Astrocyte of the cerebellum (primary cell): ENCODE results near the gene C2orf81.

Experiments used
- DNase-seq: peaks from one replicate; pipeline ENCODE4 v3.0.0-alpha.2; 2011; ENCODE audit warnings: low read depth
- H3K4me3 ChIP-seq: 2 replicates; pipeline ENCODE4 v1.5.1; 2011; ENCODE audit warnings: mild to moderate bottlenecking, low read depth, low read length, moderate library complexity
- in situ Hi-C: cut with HindIII; loops from 2 replicates; pipeline ENCODE4 v1.10.0; 2017; ENCODE audit warnings: low sequenced_read_pairs
- TF ChIP-seq, protein P1 (sequence below): IDR thresholded peaks from 2 replicates; pipeline ENCODE4 v1.5.1; 2012; ENCODE audit warnings: low read length, low read depth, moderate library complexity, mild to moderate bottlenecking; ENCODE audit errors: missing control alignments

Gene C2orf81

DNA sequence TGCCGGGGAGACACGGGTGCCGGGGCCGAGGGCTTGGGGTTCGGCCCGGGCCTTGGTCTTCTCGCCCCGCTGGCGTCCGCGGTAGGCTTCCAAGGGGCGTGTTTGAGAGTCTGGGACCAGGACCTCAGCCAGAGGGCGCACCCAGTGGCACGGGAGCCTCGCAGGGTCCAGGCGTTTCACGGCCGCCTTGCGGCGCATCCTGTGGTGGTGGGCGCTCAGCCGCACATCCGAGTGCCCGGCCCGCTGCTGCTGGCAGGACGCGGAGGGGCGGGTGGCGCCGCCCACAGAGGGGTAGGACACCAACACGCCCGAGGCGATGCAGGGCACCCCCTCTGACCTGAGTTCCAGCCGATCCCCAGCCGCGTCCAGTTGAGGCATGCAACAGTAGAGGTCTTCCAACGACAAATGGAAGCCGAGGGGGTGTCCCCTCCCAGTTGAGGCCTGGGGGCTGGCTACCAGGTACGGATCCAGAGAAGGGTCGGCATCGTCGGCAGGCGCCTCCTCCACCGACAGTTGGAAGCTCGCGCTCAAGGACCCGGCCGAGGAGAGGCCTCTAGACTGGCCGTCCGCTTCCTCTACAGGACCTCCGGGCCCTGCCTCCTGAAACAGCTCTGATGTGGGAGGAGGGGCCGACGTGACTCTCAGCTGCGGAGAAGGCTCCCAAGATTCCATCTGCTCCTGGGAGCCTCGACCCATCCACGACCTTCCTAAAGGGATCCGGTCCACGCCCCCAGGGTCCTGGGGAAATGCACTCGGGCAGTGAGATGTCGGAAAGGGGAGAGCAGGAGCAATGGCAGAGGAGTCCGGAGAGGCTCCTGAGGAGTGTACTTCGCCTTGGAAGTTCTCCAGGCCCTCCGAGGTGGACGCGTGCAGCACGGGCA is 6.3 kb downstream of the C2orf81 start:
- in situ Hi-C loops: no loop called here
- H3K4me3 ChIP-seq: peak overlapping the region; percentile 34
- no peak for DNase-seq
- TF ChIP-seq, protein P1, sequence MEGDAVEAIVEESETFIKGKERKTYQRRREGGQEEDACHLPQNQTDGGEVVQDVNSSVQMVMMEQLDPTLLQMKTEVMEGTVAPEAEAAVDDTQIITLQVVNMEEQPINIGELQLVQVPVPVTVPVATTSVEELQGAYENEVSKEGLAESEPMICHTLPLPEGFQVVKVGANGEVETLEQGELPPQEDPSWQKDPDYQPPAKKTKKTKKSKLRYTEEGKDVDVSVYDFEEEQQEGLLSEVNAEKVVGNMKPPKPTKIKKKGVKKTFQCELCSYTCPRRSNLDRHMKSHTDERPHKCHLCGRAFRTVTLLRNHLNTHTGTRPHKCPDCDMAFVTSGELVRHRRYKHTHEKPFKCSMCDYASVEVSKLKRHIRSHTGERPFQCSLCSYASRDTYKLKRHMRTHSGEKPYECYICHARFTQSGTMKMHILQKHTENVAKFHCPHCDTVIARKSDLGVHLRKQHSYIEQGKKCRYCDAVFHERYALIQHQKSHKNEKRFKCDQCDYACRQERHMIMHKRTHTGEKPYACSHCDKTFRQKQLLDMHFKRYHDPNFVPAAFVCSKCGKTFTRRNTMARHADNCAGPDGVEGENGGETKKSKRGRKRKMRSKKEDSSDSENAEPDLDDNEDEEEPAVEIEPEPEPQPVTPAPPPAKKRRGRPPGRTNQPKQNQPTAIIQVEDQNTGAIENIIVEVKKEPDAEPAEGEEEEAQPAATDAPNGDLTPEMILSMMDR: peak; percentile 16

DNA sequence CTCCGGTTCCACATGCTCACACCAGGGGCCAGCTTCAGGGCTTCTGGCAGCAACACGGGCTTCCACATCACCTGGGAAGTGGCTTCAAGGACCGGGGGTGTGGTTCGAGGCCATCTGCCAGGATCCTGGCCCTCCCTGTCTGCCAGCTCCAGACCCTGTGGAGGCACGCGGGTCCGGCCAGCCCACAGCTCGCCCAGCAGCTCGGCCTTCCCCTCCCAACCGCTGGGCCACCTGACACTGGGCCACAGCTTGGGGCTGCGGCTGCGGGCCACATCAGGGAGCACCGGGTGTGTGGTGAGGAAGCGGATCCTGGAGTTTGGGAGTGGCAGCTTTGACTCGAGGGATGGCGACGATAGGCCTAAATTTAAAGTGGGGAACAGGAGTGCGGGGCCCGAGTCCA is 7.0 kb downstream of the C2orf81 start:
- peak overlapping the region; percentile 34 for H3K4me3 ChIP-seq
- DNase-seq: no peak
- in situ Hi-C loops: no loop called here
- TF ChIP-seq, protein P1: no peak

DNA sequence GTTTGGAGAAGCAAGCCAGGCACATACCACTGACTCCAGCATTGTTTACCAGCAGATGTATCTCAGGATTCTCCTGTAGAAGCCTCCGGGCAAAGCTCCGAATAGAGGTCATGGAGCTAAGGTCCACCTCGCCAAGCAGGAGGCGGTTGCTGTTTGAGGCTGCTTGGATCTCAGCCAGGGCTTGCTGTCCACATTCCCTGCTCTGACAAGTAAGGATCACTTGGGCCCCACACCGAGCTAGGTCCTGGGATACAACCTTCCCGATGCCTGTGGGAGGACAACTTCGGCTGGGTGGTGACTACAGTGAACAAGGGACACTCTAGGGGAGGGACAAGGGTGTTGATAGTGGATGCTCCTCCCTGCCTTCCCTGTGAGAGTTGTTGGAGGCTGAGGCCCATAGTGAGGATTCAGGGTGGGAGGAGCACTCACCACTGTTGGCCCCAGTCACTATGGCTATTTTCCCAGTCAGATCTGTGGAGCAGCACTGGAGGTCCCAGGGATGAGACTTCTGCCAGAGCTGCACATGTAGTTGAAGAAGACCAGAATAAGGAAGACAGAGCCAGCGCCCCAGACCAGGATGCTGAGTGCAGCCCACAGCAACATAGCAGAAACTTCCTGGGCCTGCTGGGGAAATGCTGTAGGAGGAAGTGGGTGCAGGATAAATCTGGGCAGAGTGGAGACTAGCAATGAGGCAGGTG is 8.3 kb downstream of the C2orf81 start:
- no peak for DNase-seq
- TF ChIP-seq, protein P1: no peak
- no peak overlapping the region for H3K4me3 ChIP-seq
- in situ Hi-C loops: no loop called here

DNA sequence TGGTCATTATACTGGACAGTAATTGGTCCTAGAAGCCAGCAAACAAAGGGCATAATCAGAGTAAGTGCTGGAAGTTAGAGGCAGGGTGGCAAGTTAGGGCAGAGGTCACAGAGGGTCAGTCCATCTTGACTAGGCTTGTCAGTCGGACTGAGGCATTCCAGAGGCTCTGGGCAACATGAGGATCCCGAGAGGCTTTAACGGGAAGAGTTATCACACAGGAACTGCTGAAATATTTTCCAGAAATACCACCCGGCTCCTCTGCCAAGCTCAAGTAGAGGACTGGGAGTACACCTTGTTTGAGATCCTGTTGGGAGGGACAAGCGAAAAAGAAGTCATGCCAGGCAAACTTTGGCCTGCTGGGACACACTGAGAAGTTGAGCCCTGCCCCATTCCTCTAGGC is 13.7 kb downstream of the C2orf81 start:
- TF ChIP-seq, protein P1: no peak
- in situ Hi-C loops: no loop called here
- no peak for DNase-seq
- H3K4me3 ChIP-seq: no peak overlapping the region

DNA sequence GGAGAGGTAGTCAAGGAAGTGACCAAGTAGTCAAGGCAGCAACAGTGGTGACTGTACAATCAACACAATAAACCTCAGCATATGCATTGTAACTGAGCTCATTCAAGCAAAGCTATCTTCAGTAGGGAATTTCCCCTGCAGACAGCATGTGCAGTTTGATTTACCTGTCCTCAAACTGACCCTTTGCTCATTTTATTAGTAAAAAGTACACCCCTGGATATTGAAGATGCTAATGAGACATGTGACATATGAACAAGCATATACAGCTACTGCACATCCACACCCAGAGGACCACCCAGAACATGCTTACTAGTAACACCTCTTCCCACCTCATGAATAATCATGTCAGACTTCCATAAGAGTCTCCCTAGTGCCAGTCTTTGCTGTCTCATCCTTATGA is 15.4 kb downstream of the C2orf81 start:
- no peak for DNase-seq
- H3K4me3 ChIP-seq: no peak overlapping the region
- in situ Hi-C loops: no loop called here
- TF ChIP-seq, protein P1: no peak

DNA sequence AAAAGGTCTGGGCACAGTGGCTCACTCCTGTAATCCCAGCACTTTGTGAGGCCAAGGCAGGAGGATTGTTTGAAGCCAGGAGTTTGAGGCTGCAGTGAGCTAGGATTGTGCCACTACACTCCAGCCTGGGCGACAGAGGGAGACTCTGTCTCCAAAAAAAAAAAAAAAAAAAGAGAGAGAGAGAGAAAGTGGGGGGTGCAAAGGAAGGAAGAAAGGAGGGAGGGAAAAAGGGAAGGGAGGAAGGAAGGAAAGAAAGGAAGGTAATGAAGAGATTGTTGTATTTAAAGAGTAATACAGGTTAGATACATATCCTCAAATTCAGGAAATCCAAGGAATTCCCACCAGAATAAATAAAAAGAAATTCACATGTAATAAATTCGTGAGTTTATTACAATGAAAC is 19.5 kb downstream of the C2orf81 start:
- no peak for DNase-seq
- in situ Hi-C loops: no loop called here
- TF ChIP-seq, protein P1: no peak
- no peak overlapping the region for H3K4me3 ChIP-seq
